NCI-H1417 (cell line): ENCODE data around the gene IL1RAPL1.
"Not testable (repeated sequence)": the region's sequence is repeated elsewhere in the genome, so short reads cannot be mapped to it uniquely, and the experiment has no call there.

Experiments
- DNase-seq, 3 experiments: peaks; one replicate each; lab custom pipeline; 2025; lab: John Stamatoyannopoulos, UW

IL1RAPL1 gene

DNA sequence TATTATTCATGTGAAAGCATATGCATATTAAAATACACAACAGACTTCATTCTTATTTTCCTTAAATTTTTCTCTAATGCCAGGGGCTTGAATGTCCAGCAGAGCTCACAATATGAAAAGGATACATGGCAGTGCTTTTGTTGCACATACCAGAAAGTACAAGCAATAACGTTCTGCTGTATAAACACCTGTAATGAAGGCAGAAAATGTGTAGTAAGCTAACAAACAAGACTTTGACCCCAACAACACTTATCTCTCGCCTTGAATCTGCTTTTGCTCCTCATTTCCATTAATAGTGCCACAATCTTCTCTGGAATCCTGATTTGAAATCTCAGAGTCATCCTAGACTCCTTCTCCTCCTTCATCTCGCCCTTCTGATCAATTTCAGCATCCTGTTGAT lies 687.3 kb downstream of the IL1RAPL1 start:
- DNase-seq: no peak

DNA sequence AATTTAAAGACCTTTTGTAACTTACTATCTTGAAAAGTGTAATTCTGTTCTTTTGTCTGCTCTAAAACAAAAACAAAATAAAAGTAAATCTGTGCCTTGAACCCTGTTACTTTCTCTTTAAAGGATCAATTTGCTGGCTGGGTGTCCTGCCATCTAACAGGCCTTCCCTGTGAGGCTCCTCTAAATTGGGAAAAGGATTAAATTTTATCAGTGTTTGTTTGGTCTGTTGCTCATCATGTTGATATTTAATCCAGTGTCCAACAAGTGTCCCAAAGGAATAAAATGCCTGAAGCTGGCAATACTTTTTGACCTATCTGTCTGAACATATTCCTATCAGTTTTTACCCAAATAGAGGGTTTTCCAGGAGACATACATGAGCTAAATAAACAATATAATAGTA lies 688.7 kb downstream of the IL1RAPL1 start:
- no peak for DNase-seq

DNA sequence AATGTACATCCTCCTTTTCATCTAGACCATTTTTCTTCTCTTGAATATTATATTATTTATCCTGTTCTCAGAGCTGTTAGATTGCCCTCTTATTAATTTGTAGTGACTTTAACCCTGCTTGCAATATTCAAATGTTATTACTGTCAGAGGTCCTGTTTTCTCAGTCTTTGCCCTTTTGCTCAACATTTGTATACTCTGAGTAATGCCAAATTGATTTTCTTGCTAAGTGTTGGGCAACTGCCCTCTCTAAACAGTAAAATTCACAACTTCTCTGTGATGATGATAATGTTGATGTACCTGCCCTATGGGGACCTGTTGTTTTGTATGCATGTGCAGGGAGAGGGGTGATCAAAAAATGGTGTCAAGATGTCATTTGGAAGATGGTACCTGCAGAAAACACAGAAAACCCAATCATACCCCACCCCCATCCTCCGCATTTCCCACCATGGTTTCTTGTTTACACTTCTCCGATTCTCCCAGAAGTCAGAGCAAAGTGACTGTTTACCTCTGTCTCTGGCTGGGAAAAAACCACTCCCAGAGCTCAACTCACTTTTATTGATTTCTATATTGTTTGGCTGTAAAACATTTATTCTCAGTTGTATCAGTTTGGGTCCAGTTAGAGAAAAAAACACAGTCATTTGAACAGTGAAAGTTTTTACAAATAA lies 694.0 kb downstream of the IL1RAPL1 start:
- DNase-seq: no peak

DNA sequence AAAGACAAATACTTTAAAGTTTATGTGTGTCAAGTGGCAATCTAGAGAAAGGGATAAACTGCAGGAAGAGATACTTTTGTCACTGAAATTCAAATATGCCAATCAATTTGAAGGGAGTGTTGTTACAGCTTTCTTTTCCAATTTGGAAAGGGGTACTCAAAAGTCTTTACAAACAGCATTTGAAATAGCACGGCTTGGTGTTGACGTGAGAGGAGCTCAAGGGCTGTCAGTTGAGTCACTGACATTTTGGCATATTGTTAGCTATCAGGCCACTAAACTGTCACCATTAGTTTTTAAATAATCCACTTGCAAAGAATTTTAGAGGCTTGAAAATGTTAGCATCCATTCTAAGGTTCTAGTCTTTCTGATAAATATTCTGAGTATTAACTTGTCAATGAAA lies 698.4 kb downstream of the IL1RAPL1 start:
- DNase-seq: no peak

DNA sequence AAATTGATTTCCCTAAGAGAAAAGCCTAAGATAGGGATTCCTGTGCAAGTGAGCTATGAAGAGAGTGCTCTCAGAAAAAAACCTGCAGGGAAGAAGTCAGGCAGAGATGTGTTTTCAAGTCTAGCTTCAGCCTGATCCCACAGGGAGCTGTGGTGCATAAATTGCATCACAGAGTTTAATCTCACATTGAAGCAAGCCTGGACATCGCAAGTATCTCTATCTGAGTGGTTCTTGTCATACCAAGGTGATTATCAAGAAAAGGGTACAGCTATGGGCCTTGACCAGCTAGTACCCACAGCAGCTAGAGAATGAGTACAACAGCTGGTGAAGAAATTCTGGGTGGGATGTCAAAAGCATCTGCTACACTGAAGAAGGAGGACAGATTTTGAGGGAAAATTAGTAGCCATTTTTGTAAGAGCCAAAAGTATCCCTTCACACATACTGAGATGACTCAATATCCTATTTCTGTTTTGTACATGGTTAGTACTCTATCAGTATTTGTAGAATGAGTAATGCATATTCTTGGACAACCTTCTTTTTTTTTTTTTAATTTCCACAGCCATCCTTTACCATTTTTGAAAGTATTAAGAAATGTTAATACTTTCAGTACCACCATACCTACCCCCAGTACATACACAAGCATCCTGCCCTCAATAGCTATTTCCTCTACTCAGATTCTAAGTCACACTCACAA lies 708.9 kb downstream of the IL1RAPL1 start:
- DNase-seq: no peak

DNA sequence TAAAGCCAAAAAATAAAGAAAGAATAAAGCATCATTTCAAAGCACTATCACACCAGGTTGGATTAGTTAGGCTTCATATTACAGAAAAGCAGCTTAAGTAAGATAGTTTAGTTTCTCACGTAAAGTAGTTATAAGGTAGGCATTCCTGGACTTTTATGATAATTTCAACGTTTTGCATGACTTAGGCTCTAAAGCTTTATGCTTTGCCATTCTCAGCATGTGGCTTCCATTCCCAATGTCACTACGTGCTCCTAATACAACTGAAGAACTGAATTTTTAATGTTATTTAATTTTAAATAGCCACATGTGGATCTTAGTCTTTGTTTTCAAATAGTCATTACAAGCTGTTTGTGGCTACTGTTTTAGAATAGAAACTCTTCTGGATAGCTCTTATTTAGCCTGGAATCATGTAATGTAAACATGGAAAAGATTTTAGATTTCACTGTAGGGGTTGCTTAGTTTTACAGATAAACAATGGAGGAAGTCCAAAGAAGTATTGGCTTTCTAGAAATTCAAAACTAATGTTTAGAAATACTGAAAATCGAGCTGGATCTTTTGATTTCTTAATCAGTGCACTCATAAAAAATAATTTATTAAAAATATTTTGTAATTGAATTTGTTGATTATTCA lies 710.0 kb downstream of the IL1RAPL1 start:
- peak in 1 of 3 experiments; percentile 63 for DNase-seq

DNA sequence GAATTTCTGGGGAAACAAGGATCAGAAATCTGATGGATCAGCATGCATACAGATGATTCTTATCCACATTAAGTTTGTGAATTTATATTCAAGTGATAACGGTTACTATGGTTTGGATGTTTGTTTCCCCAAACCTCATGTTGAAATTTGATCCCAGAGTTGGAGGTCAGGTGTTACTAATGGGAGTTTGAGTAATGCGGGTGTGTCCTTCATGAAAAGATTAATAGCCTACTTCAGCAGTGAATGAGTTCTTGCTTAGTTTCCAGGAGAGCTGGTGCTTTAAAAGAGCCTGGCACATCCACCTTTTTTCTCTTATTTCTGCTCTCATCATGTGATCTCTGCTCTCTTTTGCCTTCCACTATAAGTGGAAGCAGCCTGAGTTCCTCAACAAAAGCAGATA lies 712.4 kb downstream of the IL1RAPL1 start:
- peak; percentile 45 to 92 (median 86) for DNase-seq

DNA sequence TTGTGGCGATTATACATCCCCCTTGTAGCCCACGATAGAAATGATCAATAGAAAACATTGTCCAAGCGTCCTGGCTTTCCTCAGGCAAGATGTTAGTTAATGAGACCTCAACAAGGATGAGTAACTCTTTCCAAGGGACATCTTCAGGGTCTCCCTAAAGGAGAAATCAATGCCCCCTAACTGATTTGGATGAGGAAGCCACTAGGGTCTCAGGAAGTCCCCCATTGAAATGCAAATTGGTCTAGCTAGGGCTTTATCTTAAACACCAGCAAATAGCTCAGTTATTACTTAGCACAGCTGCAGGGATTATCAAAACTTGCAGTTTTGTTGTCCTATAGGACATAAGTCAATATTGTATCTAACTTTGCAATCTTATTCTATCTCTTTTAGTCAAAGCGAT lies 721.5 kb downstream of the IL1RAPL1 start:
- DNase-seq: no peak

DNA sequence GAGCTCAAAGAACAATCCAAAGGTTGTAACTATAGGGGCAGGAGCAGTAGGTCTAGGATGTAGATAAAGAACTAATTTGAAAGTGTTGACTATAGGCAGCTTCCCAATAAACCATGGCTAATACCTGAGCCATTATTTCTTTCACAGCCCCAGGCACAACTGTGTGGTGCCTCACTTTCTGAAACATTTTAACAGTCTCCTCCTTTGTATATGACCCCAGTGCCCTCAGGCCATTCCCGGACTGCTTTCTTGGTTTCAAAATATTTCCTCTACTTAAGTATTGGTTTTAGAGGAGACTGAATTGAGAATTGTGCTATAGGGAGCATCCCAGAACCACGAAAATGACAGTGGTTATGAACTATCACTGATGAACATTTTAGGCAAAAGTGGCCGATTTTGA lies 728.7 kb downstream of the IL1RAPL1 start:
- DNase-seq: no peak

DNA sequence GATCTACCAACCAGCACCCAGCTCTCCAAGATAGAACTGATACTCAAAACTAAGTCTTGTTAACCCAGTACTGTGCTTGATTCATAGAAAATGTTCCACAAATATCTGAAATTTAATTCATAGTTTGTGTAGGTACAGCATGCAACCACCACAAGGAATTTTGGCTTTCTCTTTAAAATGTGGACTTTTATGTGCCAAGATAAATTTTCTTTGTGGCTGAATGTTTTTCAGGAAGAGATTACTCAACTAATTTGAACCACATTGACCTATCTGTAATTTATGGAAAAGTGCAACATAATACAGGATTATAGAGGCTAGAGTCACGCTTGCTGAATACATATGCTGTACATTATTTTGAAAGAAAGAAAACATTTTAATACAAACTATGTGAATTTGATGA lies 730.8 kb downstream of the IL1RAPL1 start:
- DNase-seq: no peak

DNA sequence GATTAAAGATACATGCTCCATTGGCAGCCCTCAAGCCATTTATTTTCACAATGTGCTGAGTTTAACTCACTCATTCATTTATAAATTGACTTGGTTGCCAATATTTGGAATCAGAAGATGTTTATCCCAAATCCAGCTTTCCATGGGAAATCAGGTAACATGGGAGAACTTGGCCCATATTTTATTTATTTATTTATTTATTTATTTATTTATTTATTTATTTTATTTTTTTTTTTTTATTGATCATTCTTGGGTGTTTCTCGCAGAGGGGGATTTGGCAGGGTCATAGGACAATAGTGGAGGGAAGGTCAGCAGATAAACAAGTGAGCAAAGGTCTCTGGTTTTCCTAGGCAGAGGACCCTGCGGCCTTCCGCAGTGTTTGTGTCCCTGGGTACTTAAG lies 745.2 kb downstream of the IL1RAPL1 start:
- not testable (repeated sequence) for DNase-seq

DNA sequence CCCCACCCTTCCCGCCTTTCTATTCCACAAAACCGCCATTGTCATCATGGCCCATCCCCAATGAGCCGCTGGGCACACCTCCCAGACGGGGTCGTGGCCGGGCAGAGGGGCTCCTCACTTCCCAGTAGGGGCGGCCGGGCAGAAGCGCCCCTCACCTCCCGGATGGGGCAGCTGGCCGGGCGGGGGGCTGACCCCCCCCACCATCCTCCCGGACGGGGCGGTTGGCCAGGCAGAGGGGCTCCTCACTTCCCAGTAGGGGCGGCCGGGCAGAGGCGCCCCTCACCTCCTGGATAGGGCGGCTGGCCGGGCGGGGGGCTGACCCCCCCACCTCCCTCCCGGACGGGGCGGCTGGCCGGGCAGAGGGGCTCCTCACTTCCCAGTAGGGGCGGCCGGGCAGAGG lies 745.8 kb downstream of the IL1RAPL1 start:
- DNase-seq: not testable (repeated sequence)

DNA sequence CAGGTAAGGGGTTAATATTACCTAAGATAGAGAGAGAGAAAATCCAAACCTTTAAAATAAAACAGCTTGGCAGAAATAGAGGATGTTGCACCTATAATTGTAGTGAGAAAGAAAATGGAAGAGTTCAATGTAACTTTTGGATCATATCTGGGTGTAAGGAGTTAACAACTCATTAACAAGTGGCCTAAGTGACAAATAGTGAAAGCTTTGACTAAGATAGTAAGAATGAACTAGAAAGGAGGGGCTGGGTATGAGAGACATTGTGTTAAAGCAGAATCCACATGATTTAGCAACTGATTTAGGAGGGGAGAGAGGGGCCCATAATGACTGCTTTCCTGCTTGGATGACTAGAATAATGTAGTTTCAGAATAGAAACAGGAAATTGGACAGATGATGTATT lies 761.0 kb downstream of the IL1RAPL1 start:
- no peak for DNase-seq

DNA sequence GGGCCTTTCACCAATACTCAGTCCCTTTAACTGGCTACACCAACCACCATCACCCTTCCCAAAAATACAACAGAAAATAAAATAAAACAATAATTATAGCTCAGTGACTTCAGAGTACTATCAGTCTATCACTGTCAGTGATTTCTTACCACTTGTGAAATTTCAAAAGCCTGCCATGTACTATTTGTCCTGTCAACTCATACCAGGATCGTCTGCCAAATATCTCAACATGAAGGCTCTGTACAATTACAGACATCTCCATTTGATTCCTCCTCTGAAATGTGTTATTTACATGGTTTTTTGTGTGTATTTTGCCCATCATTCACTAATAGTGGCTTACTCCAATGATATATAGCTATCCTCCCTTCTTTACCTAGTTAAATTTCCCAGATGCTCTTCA lies 772.0 kb downstream of the IL1RAPL1 start:
- no peak for DNase-seq

DNA sequence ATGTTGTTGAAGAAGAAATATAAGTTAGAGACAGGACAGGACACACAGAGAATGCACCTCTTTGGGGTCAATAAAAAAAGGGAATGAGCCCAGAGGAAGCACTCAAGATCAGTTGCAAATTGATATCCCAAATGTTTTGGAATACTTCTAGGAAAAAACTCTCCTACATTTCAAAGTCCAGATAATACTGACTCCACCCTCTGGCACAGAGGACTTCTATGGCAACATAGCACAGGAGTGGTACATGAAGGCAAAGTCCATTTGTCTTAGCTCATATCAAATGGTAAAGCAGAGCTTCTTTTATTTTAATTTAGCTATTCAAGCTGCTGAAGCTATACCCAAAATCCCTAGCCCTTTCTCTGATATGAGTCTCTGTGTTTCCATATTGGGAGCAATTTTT lies 787.5 kb downstream of the IL1RAPL1 start:
- not testable (repeated sequence) for DNase-seq

DNA sequence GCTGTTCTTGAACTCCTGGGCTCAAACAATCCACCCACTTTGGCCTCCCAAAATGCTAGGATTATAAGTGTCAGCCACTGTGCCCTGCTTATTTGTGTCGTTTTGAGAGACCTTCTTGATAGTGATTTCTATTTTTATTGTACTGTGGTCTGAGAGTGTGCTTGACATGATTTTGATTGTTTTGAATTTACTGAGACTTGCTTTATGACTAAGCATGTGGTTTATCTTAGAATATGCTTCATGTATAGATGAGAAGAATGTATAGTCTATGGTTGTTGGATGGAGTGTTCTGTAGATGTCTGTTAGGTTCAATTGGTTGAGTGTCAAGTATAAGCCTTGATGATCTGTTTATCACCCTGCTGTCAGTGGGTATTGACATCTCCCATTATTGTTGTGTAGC lies 789.3 kb downstream of the IL1RAPL1 start:
- no peak for DNase-seq

DNA sequence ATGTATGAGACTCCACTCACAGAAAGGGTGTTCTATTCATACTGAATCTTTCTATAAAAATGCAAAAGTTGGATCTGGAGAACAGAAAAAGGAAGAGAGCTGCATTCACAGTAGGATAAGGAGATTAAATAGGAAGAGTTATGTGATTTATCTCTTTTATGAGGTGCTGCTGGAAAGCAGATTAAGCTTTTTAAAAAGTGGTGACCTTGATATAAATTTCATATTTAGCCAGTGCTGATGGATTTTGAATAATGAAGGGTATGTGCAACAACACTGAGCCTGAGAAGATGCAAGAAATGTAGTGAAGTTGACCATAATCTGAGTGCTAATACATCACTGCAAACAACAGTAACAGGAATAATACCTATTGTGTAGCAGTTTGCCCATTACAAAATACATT lies 795.6 kb downstream of the IL1RAPL1 start:
- DNase-seq: no peak

DNA sequence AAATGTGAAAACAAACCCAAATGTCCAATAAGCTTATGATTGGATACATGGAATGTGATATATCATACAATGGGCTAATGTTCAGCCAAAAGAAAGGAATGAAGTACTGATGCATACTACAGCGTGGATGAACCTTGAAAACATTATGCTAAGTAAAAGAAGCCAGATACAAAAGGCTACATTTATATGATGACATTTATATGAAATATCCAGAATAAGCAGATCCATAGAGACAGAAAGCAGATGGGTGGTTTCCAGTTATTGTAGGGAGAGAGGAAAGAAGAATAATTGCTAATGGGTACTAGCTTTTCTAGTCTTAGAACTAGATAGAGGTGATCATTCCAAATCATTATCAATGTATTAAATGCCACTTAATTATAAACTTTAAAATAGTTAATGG lies 801.3 kb downstream of the IL1RAPL1 start:
- no peak for DNase-seq

DNA sequence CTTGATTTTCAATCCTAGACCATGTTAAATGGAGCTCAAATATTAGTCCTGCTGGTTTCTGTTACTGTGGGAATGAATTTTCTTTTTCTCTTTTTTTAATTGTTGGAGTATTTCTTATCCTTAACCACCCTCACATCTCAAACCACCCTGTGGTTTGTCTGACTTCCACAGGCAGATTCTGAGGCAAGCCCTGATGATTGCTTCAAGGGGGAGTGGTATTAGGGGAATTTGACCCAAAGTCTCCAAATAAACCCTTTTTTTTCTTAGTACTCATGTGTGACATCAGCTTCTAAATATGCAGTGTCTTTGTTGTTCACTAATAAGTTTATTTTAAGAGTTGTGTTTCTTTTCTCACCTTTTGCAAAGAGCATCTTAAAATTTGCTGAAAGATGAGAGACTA lies 810.3 kb downstream of the IL1RAPL1 start:
- no peak for DNase-seq

DNA sequence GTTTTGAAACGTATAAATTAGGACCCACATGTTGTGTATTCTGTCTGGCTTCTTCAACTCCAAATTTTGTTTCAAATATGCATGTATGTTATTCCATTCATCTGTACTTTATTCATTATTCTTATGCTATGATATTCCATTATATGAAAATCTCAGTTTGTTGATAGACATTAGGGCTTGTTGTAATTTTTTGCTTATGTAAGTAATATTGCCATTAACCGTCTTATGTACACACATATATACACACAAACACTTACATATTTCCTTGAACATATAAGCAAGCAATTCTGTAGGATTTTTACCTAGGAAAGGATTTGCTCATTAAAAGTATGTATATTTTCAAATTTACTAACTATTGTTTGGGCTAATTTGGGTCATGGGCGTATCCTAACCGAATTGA lies 820.1 kb downstream of the IL1RAPL1 start:
- no peak for DNase-seq

DNA sequence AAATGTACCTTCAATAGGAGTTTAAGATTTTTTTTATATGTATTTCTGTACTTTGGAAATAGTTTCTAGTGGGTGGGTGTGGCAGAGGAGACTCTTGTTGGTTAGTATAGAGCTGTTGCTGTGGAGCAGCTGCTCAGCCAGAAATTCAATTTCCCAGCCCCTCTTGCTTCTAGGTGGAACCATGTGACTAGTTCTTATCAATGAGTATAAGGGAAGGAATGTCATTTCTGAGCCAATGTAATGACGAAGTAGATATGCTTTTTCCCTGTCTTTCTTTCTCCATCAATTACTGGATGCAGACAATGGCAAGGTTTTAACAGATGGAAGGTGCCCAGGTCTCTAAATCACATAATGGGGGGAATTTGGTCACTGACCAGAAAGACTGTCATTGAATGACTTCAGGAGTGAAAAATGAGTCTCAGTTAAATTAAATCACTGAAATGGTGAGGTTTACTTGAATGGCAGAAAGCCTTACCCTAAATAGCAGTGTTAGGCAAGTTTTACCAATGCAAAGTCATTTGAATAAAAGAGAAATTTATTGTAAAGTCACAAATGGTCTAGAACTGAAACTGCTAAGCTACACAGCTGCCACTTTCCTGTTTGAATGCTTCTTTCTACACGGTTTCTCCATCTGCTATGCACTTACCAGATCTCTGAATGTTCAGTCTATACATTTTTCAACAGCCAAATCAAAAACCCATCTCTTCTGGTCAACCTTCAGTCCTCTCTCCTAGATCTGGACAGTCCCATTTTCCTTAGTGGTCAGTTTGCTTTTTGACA lies 832.7 kb downstream of the IL1RAPL1 start:
- DNase-seq: peak; percentile 16 to 59 (median 26)

DNA sequence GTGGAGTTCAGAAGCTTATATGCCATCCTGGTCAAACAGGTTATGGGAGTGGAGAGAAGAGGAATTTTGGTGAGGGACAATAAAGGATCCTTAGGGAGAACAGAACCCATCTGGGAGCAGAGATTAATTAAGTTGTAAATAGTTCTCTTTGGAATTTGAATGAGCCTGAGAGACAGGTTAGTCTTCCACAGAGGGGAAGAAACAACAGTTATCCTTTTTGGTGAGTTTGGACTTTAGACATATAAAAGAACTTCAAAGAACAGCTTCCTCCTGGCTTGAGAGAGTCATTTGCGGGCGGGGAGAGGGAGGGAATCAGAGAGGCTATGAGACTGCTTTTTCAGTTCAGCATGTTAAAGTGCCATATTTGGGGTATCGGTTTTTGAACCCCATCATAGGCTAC lies 834.8 kb downstream of the IL1RAPL1 start:
- DNase-seq: no peak

DNA sequence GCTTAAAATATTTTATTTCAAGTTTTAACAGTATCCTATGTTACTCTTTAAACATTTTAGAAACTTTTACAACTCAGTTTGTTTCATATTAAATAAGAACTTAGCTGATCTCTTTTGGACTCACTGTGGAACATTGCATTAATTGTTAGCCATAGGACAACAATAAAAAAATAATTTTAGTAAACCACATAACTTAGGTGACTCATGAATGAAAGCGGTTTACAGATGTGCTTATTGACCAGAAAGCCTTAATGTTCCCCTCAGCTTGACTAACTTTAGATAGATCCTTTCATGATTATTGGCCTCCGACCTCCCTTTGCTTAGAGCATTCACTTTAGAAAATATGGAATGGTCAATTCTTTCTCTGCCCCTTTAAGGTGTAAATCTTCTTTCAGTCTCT lies 844.6 kb downstream of the IL1RAPL1 start:
- DNase-seq: no peak
